ACHN (cell line): ENCODE data around the gene CILP.
"Not testable (repeated sequence)": the region's sequence is repeated elsewhere in the genome, so short reads cannot be mapped to it uniquely, and the experiment has no call there.

ENCODE experiments used
- DNase-seq: peaks from one replicate; pipeline ENCODE4 v3.0.0-alpha.2; 2015
- in situ Hi-C: cut with HindIII; loops from 2 replicates; pipeline ENCODE4 v1.10.0; 2017; ENCODE audit warnings: low sequenced_read_pairs, low pct_ligation_motif_present, low pct_unique_long_range_greater_than_20kb

The CILP gene

GRCh38 chr15:65210770-65211481, at the start of gene CILP:
CILP (minus strand) TSS chr15:65211473; CDS start chr15:65209755, 1,718 bp downstream.
- in situ Hi-C loops: no loop called here
- no peak for DNase-seq

GRCh38 chr15:65260968-65261367, 49.7 kb upstream of the CILP start:
- in situ Hi-C loops: no loop called here
- DNase-seq: no peak

- DNase-seq: no peak
Measured at GRCh38 chr15:65259367-65259797, 48.1 kb upstream of the CILP start.

GRCh38 chr15:65258375-65259262, 47.3 kb upstream of the CILP start:
- in situ Hi-C loops: no loop called here
- no peak for DNase-seq

More at GRCh38 chr15:65259367-65259797, 48.1 kb upstream of the CILP start:
- in situ Hi-C loops: no loop called here

GRCh38 chr15:65255486-65256140, 44.3 kb upstream of the CILP start:
- no peak for DNase-seq
- in situ Hi-C loops: no loop called here

- in situ Hi-C loops: no loop called here
Measured at GRCh38 chr15:65254758-65255157, 43.5 kb upstream of the CILP start.

GRCh38 chr15:65254356-65254755, 43.1 kb upstream of the CILP start:
- no peak for DNase-seq
- in situ Hi-C loops: no loop called here

More at GRCh38 chr15:65254758-65255157, 43.5 kb upstream of the CILP start:
- DNase-seq: no peak

- in situ Hi-C loops: no loop called here
Measured at GRCh38 chr15:65249641-65250040, 38.4 kb upstream of the CILP start.

GRCh38 chr15:65248511-65249255, 37.4 kb upstream of the CILP start:
- DNase-seq: no peak
- in situ Hi-C loops: no loop called here

More at GRCh38 chr15:65249641-65250040, 38.4 kb upstream of the CILP start:
- DNase-seq: no peak

- DNase-seq: no peak
Measured at GRCh38 chr15:65246939-65247338, 35.7 kb upstream of the CILP start.

GRCh38 chr15:65246026-65246714, 34.9 kb upstream of the CILP start:
- in situ Hi-C loops: no loop called here
- no peak for DNase-seq

More at GRCh38 chr15:65246939-65247338, 35.7 kb upstream of the CILP start:
- in situ Hi-C loops: no loop called here

- in situ Hi-C loops: no loop called here
- no peak for DNase-seq
Measured at GRCh38 chr15:65245096-65245856, 34.0 kb upstream of the CILP start.

GRCh38 chr15:65244638-65245037, 33.4 kb upstream of the CILP start:
- in situ Hi-C loops: no loop called here
- no peak for DNase-seq

- DNase-seq, in situ Hi-C loops: not testable (repeated sequence)
Measured at GRCh38 chr15:65236443-65236842, 25.2 kb upstream of the CILP start.

GRCh38 chr15:65233696-65234095, 22.4 kb upstream of the CILP start:
- in situ Hi-C loops: no loop called here
- DNase-seq: no peak

GRCh38 chr15:65232520-65232919, 21.2 kb upstream of the CILP start:
- no peak for DNase-seq
- in situ Hi-C loops: no loop called here

GRCh38 chr15:65231306-65231705, 20.0 kb upstream of the CILP start:
- DNase-seq: no peak
- in situ Hi-C loops: no loop called here
